GM23338 (cell line): Measurements from ENCODE around the gene PHOX2A.

Source experiments
- CREB1 ChIP-seq: fragments of 250-450 bp; sonication (Bioruptor Pico); IDR thresholded peaks from 2 replicates; pipeline ENCODE4 v1.5.0; 2020; ENCODE audit warnings: low read depth, mild to moderate bottlenecking, moderate library complexity
- EZH2 ChIP-seq: fragments of 200-600 bp; sonication (generic); IDR thresholded peaks from one replicate; pipeline ENCODE4 v1.8.0; 2017; ENCODE audit warnings: antibody characterized with exemption, mild to moderate bottlenecking, low read depth; ENCODE audit not compliant: unreplicated experiment
- EZH2phosphoT487 ChIP-seq: fragments of 200-600 bp; sonication (generic); IDR thresholded peaks from one replicate; pipeline ENCODE4 v1.8.1; 2018; ENCODE audit warnings: antibody characterized with exemption; ENCODE audit not compliant: unreplicated experiment
- JUNB ChIP-seq: IDR thresholded peaks from one replicate; pipeline ENCODE4 v1.6.1; 2016; ENCODE audit warnings: antibody characterized with exemption; ENCODE audit not compliant: unreplicated experiment
- NANOG ChIP-seq: IDR thresholded peaks from 2 replicates; pipeline ENCODE4 v1.6.1; 2016; ENCODE audit warnings: antibody characterized with exemption, borderline replicate concordance
- POLR2AphosphoS5 ChIP-seq: IDR thresholded peaks from 2 replicates; pipeline ENCODE4 v1.6.1; 2016; ENCODE audit warnings: antibody characterized with exemption, low read depth
- STAT1 ChIP-seq: IDR thresholded peaks from one replicate; pipeline ENCODE4 v1.6.1; 2016; ENCODE audit warnings: antibody characterized with exemption; ENCODE audit not compliant: unreplicated experiment
- ZNF114 ChIP-seq: fragments of 250-450 bp; sonication (Bioruptor Pico); IDR thresholded peaks from 2 replicates; pipeline ENCODE4 v1.5.0; 2020; ENCODE audit warnings: mild to moderate bottlenecking, moderate library complexity
- ZNF331 ChIP-seq: fragments of 250-450 bp; sonication (Bioruptor Pico); IDR thresholded peaks from 2 replicates; pipeline ENCODE4 v1.5.0; 2020; ENCODE audit warnings: low read depth, mild to moderate bottlenecking, moderate library complexity
- TF ChIP-seq, protein P1 (sequence below), 2 experiments: fragments of 200-600 bp in 1 of 2; sonication (generic) in 1 of 2; conservative IDR thresholded peaks; 2 replicates each; pipeline versions ENCODE4 v1.5.1 to v1.6.1; 2016 to 2017; ENCODE audit warnings: antibody characterized with exemption in 2 of 2, low read depth in 2 of 2, mild to moderate bottlenecking in 2 of 2, moderate library complexity in 1 of 2
- TF ChIP-seq, protein P2 (sequence below): IDR thresholded peaks from one replicate; pipeline ENCODE4 v1.6.1; 2018; ENCODE audit warnings: antibody characterized with exemption; ENCODE audit not compliant: unreplicated experiment
- TF ChIP-seq, protein P3 (sequence below): IDR thresholded peaks from 2 replicates; pipeline ENCODE4 v1.6.1; 2016; ENCODE audit warnings: antibody characterized with exemption
- TF ChIP-seq, protein P4 (sequence below): fragments of 250-450 bp; sonication (Bioruptor Pico); IDR thresholded peaks from 2 replicates; pipeline ENCODE4 v1.5.0; 2020; ENCODE audit warnings: mild to moderate bottlenecking, moderate library complexity

DNA sequence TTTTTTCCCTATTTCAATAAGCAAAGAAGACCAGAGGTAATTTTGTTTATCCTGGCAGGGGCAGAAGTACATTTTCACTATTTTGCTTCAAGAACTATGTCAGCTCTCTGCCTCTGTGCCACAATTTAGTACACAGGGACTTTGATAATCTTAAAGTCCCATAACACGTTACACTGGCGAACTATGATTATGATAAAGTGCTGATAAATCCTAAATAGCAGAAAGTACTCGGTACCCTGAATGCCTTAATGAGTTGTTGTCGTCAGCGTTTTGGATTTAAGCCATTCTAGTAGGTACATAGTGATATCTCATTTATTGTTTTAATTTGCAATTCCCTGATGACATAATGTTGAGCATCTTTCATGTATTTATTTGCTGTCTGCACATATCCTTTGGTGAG lies 16.6 kb upstream of the PHOX2A start:
- TF ChIP-seq, protein P1, sequence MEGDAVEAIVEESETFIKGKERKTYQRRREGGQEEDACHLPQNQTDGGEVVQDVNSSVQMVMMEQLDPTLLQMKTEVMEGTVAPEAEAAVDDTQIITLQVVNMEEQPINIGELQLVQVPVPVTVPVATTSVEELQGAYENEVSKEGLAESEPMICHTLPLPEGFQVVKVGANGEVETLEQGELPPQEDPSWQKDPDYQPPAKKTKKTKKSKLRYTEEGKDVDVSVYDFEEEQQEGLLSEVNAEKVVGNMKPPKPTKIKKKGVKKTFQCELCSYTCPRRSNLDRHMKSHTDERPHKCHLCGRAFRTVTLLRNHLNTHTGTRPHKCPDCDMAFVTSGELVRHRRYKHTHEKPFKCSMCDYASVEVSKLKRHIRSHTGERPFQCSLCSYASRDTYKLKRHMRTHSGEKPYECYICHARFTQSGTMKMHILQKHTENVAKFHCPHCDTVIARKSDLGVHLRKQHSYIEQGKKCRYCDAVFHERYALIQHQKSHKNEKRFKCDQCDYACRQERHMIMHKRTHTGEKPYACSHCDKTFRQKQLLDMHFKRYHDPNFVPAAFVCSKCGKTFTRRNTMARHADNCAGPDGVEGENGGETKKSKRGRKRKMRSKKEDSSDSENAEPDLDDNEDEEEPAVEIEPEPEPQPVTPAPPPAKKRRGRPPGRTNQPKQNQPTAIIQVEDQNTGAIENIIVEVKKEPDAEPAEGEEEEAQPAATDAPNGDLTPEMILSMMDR (conservative IDR thresholded peaks at IDR 0.05; ENCODE audit: low read depth in 2 of 2), result no peak
- no peak for TF ChIP-seq POLR2AphosphoS5
- TF ChIP-seq, protein P2, sequence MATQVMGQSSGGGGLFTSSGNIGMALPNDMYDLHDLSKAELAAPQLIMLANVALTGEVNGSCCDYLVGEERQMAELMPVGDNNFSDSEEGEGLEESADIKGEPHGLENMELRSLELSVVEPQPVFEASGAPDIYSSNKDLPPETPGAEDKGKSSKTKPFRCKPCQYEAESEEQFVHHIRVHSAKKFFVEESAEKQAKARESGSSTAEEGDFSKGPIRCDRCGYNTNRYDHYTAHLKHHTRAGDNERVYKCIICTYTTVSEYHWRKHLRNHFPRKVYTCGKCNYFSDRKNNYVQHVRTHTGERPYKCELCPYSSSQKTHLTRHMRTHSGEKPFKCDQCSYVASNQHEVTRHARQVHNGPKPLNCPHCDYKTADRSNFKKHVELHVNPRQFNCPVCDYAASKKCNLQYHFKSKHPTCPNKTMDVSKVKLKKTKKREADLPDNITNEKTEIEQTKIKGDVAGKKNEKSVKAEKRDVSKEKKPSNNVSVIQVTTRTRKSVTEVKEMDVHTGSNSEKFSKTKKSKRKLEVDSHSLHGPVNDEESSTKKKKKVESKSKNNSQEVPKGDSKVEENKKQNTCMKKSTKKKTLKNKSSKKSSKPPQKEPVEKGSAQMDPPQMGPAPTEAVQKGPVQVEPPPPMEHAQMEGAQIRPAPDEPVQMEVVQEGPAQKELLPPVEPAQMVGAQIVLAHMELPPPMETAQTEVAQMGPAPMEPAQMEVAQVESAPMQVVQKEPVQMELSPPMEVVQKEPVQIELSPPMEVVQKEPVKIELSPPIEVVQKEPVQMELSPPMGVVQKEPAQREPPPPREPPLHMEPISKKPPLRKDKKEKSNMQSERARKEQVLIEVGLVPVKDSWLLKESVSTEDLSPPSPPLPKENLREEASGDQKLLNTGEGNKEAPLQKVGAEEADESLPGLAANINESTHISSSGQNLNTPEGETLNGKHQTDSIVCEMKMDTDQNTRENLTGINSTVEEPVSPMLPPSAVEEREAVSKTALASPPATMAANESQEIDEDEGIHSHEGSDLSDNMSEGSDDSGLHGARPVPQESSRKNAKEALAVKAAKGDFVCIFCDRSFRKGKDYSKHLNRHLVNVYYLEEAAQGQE, result no peak
- no peak for TF ChIP-seq STAT1
- TF ChIP-seq EZH2, result no peak
- TF ChIP-seq EZH2phosphoT487, result no peak
- no peak for TF ChIP-seq CREB1 (CRISPR knock-in tag)
- no peak for TF ChIP-seq NANOG
- TF ChIP-seq, protein P3, sequence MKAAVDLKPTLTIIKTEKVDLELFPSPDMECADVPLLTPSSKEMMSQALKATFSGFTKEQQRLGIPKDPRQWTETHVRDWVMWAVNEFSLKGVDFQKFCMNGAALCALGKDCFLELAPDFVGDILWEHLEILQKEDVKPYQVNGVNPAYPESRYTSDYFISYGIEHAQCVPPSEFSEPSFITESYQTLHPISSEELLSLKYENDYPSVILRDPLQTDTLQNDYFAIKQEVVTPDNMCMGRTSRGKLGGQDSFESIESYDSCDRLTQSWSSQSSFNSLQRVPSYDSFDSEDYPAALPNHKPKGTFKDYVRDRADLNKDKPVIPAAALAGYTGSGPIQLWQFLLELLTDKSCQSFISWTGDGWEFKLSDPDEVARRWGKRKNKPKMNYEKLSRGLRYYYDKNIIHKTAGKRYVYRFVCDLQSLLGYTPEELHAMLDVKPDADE, result no peak
- TF ChIP-seq ZNF331 (CRISPR knock-in tag), result no peak
- no peak for TF ChIP-seq JUNB
- TF ChIP-seq, protein P4, sequence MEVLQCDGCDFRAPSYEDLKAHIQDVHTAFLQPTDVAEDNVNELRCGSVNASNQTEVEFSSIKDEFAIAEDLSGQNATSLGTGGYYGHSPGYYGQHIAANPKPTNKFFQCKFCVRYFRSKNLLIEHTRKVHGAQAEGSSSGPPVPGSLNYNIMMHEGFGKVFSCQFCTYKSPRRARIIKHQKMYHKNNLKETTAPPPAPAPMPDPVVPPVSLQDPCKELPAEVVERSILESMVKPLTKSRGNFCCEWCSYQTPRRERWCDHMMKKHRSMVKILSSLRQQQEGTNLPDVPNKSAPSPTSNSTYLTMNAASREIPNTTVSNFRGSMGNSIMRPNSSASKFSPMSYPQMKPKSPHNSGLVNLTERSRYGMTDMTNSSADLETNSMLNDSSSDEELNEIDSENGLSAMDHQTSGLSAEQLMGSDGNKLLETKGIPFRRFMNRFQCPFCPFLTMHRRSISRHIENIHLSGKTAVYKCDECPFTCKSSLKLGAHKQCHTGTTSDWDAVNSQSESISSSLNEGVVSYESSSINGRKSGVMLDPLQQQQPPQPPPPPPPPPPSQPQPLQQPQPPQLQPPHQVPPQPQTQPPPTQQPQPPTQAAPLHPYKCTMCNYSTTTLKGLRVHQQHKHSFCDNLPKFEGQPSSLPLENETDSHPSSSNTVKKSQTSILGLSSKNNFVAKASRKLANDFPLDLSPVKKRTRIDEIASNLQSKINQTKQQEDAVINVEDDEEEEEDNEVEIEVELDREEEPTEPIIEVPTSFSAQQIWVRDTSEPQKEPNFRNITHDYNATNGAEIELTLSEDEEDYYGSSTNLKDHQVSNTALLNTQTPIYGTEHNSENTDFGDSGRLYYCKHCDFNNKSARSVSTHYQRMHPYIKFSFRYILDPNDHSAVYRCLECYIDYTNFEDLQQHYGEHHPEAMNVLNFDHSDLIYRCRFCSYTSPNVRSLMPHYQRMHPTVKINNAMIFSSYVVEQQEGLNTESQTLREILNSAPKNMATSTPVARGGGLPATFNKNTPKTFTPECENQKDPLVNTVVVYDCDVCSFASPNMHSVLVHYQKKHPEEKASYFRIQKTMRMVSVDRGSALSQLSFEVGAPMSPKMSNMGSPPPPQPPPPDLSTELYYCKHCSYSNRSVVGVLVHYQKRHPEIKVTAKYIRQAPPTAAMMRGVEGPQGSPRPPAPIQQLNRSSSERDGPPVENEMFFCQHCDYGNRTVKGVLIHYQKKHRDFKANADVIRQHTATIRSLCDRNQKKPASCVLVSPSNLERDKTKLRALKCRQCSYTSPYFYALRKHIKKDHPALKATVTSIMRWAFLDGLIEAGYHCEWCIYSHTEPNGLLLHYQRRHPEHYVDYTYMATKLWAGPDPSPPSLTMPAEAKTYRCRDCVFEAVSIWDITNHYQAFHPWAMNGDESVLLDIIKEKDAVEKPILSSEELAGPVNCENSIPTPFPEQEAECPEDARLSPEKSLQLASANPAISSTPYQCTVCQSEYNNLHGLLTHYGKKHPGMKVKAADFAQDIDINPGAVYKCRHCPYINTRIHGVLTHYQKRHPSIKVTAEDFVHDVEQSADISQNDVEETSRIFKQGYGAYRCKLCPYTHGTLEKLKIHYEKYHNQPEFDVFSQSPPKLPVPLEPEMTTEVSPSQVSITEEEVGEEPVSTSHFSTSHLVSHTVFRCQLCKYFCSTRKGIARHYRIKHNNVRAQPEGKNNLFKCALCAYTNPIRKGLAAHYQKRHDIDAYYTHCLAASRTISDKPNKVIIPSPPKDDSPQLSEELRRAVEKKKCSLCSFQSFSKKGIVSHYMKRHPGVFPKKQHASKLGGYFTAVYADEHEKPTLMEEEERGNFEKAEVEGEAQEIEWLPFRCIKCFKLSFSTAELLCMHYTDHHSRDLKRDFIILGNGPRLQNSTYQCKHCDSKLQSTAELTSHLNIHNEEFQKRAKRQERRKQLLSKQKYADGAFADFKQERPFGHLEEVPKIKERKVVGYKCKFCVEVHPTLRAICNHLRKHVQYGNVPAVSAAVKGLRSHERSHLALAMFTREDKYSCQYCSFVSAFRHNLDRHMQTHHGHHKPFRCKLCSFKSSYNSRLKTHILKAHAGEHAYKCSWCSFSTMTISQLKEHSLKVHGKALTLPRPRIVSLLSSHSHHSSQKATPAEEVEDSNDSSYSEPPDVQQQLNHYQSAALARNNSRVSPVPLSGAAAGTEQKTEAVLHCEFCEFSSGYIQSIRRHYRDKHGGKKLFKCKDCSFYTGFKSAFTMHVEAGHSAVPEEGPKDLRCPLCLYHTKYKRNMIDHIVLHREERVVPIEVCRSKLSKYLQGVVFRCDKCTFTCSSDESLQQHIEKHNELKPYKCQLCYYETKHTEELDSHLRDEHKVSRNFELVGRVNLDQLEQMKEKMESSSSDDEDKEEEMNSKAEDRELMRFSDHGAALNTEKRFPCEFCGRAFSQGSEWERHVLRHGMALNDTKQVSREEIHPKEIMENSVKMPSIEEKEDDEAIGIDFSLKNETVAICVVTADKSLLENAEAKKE (CRISPR knock-in tag), result no peak
- no peak for TF ChIP-seq ZNF114 (CRISPR knock-in tag)
